HG02798 (cell line): ENCODE data around the gene RNASE1.

Source experiments
- ATAC-seq: cut with Tn5 transposase; IDR thresholded peaks from one replicate; pipeline ENCODE4 v1.9.1; 2021; ENCODE audit warnings: mild to moderate bottlenecking; ENCODE audit not compliant: unreplicated experiment, poor library complexity

RNASE1 gene

DNA sequence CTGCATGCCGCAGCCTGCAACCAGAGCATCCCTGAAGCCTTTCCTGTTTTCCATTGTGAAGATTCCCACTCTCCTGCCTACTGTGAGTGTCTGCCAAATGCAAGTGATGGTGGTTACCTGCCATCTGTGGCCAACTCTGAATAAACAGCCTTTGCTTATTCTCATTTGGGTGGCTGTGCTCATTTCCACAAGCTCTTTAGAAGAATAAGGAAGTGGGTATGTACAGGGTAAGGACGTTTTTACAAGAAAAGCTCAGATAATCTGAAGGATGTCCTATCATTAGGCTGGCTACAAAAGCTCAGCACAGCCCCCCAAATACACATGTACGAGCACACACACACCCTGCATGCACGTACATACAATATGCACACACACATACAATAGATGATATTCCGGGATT, 7.3 kb upstream of the RNASE1 start:
- no peak for ATAC-seq

DNA sequence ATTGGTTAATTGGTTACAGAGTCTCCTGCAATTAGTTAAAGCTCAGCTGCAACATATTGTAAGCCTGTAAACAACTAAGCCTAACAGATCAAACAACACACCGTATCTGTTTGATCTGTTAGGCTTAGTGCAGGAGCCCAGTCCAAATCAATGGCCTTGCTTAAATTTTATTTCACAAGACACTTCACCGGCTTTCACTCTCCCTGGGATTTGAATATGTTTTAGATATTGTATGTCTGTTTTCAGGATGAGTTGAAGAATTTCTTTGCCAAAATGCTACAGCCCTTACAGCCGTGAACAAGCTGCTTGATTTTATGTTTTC, 5.5 kb upstream of the RNASE1 start:
- ATAC-seq: no peak

DNA sequence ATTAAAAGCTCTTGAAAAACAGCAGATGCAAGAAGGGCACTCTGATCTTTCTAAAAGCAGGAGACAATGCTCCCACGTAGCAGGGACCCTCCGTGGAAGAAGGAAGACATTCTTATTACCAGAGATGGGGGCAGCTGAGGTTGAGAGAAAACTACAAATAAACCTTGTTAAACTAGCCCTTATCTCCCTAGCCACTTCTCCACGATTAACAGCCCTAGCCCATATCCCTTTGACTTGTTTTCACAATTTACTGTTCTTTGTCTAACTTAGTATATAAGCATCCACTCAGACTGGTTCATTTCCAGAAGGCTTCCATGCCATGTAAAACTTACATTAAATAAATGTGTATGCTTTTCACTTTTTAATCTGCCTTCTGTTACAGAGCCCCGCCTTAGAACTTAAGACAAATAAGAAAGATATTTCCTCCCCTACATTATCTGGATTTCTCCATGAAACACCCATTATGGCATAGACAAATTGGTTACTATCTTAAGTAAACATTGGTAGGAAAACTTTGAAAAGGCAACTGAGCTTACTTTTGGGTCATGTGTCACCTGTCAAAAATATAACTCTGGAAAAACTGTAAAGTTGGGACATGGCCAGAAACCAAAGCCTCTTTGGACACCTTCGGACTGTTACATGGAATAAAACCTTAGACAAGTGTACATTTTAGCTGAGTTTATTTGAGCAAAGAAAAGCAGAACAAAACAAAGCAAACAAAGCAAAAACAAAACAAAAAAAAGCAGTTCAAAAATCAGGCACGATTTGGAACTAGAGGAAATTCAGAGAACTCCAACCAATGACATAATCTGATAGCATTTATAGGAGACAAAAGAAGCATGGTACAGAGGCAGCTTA, 4.9 kb upstream of the RNASE1 start:
- no peak for ATAC-seq

DNA sequence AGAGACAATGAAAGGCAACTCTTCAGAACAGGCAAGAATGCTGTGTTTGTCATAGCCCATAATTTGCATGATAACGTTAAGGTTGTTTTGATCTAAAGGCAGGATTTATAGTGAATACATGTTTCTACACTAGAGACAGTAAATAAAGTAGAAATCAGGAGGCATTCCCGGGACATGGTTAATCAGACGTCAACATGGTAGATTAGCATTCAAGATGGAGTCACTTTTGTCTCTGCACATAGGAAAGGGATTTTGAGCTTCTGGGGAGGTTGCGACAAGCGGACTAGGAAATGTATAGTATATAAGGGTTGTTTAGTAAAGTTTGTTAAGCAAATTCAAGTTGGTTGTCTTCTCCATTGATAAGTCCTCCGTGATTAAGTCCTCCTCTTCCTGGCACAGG, 2.8 kb upstream of the RNASE1 start:
- ATAC-seq: no peak

DNA sequence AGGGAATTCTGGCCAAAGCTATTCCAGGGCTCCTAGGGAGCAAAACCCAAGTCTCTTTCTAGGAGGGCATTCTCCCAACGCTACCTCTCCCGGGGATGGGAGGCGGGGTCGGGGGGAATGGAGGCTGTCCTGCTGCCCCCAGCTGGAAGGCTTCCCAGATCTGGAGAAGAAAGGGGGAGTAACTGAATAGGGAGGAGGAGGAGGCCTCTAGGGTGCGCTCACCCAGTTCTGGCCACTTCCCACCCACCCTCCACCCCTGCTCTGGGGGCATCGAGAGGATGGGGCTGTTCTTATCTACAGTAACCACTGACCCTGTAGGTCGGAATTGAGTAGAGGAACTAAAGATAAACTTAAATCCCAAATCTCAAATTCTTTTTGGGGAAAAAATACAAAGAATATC, 579 bp upstream of the RNASE1 start:
- no peak for ATAC-seq

DNA sequence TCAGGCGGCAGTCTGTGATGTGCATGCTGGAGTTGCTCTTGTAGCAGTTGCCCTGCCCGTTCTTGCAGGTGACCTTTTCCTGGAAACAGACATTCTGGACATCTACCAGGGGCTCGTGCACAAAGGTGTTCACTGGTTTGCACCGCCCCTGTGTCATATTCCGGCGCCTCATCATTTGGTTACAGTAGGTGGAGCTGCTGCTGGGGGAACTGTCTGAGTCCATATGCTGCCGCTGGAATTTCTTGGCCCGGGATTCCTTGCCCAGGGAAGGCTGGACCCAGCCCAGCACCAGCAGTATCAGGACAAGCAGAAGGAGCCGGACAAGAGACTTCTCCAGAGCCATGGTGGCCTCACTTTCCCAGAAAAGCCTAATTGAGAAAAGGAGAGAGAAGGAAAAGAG, 918 bp downstream of the RNASE1 start:
- no peak for ATAC-seq

DNA sequence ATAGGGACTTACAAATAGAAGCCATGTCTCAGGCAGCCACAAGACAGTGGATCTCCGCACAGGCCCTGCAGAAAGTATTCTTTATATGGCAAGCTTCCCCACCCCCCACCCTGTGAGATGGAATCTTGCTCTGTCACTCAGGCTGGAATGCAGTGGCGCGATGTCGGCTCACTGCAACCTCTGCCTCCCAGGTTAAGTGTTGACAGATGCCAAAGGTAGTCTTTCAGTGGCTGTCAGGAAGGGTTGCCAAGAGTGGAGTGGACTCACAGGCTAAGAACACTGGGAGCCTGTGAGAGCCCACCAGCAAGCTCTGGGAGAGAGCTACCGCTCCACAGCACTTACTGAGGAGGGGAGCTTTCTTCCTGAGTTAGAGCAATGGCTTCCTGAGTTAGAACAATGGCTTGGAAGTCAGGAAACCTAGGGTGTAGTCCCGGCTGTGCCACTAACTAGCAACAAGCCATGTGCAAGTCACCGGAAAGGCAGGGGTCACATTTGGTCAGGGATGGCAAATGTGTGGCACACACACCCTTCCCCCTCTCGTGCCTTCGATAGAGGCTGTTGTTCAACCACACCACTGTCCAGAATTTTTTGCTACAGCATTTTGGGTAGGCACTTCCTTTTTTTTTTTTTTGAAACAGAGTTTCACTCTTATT, 2.6 kb downstream of the RNASE1 start:
- no peak for ATAC-seq

DNA sequence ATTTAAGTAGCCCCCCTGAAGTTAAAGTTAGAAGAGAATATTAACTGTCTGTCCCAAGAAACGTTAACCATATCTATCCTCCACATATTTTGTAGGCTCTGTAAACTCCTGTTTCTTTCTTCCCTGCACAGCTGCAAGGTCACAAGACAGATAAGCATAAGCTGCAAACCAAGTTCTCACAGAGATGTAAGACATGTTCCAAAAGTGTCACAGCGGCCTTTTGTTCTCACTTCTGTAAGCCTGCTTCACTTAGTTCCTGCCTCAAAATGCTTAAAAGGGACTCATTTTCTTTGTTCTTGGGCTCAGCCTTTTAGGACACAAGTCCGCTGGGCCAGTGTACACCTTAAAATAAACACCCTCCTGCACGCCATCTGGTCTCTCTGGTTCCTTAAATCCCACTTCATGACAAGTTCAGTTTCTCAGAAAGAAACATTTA, 3.2 kb downstream of the RNASE1 start:
- ATAC-seq: no peak

DNA sequence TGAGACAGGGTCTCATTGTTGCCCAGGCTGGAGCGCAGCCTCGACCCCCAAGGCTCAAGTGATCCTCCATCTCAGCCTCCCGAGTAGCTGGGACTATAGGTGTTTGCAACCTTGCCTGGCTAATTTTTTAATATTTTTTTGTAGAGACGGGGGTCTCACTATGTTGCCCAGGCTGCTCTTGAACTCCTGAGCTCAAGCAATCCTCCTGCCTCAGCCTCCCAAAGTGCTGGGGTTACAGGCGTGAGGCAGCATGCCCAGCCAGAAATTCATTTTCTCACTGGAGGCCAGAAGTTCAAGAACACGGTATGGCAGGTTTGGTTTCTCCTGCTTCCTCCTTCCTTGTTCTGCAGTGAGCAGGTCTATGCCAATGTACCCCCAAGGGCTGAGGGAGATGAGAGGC, 3.7 kb downstream of the RNASE1 start:
- ATAC-seq: no peak

DNA sequence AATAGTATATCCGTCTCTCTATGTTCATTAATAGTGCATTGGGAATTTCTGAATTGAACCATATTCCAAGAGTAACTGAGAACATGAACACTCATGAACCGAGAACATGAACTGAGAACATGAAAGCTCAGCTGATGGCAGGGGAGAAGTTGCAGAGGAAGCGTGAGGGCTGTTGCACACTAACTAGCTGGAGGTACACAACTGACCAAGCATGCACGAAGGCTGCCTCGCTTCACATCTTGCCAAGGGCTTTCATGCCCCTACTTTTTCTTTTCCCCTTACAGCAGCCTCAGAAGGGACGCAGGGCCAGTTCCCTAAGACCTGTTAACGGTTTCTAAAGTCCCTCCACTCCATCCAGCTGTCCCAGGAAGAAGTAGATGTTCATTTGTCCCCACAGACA, 4.3 kb downstream of the RNASE1 start:
- no peak for ATAC-seq

DNA sequence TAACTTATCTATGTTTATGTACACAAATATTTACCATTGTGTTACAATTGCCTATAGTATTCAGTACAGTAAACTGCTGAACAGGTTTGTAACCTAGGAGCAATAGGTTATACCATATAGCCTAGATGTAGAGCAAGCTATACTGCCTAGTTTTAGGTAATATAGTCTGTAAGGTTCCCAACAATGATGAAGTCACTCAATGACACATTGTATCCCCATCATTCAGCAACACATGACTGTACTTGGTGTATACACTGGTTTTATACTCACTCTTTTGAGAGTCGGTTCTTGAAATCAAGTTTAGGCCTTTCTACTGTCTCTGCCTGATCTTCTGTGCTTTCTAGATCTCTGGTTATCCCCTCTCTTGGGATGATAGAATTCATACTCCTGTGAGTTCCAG, 5.5 kb downstream of the RNASE1 start:
- no peak for ATAC-seq

DNA sequence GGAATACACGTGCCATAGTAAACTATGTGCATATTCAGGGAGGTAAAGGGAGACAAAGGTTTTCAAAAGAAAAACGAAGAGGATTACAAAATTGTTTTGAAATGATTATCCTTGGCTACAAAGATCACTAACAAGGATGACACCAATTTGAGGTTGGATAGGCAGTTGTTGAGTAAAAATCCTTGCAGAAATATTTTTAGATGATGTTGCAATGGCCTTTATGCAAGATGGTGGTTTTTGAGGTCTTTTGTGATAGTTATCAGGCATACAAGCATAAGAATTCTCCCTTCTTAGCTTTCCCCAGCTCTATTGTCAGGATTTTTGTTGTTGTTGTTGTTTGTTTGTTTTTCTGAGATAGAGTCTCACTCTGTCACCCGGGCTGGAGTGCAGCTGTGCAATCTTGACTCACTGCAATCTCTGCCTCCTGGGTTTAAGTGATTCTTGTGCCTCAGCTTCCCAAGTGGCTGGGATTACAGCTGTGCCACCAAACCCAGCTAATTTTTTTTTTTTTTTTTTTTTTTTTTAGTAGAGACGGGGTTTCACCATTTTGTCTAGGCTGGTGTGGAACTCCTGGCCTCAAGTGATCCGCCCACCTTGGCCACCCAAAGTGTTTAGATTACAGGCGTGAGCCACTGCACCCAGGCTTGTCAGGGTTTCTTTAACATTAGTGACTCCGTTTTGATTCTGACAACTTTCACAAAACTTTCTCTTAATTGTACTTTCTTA, 7.8 kb downstream of the RNASE1 start:
- no peak for ATAC-seq

DNA sequence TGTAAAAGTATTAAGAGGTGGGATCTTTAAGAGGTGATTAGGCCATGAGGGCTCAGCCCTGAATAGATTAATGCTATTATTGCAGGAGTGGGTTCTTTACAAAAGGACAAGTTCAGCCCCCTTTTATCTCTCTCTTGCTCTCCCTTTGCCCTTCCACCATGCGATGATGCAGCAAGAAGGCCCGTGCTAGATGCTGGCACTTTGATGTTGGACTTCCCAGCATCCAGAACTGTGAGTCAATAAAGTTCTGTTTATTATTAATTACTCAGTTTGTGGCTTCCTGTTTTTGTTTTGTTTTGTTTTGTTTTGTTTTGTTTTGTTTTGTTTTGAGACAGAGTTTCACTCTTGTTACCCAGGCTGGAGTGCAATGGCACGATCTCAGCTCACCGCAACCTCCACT, 10.1 kb downstream of the RNASE1 start:
- ATAC-seq: no peak

DNA sequence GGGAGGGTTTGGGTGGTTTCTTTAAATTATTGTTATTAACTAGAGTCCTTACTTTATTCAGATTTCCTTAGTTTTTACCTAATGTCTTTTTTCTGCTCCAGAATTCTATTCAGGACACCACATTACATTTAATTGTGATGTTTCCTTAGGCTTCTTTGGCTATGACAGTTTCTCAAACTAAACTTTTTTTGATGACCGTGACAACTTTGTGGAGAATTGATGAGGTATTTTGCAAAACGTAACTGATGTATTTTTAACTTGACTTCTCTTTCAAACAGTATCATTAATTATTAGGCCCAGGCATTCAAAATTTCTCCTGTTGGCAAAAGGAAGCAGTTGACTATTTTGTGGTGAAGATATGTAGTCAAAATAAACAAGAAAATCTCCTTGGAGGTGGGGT, 11.0 kb downstream of the RNASE1 start:
- ATAC-seq: no peak

DNA sequence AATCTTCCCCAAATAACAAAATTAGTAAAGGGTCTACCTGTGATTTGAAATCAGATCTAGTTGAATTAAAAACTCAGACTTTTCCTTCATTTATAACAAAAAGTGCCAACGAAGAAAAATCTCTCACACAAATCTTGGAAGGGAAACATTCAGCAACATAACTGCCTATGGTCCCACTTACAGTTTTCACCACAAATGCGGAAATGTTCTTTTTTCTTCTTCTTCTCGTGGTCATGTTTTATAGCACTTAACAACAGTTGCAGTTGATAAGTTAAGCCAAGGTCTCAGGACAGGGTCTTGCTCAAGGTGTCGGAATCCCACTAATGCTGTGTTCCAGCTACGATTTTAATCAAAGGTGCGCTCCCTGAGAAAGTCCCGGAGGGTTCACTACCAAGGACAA, 11.5 kb downstream of the RNASE1 start:
- no peak for ATAC-seq

DNA sequence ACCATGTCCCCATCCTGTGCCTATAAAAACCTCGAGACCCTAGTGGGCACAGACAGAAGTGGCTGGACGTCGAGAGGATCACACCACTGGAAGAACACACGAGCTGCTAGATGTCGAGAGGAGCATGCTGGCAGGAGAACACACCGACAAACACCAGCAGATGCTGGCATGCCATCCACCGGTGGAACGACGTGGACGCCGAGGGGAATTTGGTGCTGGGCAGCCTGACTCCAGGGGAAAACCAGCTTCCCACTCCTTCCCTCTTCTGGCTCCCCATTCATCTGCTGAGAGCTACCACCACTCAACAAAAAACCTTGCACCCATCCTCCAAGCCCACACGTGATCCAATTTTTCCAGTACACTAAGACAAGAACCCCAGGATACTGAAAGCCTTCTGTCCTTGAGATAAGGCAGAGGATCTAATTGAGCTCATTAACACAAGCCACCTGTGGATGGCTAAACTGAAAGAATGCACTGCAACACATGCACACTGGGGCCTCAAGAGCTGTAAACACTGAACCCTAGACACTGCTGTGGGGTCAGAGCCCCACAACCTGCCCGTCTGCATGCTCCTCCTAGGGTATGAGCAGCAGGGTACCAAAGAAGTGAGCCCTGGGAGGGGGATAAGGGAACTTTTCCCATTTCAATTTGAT, 12.1 kb downstream of the RNASE1 start:
- ATAC-seq: no peak

DNA sequence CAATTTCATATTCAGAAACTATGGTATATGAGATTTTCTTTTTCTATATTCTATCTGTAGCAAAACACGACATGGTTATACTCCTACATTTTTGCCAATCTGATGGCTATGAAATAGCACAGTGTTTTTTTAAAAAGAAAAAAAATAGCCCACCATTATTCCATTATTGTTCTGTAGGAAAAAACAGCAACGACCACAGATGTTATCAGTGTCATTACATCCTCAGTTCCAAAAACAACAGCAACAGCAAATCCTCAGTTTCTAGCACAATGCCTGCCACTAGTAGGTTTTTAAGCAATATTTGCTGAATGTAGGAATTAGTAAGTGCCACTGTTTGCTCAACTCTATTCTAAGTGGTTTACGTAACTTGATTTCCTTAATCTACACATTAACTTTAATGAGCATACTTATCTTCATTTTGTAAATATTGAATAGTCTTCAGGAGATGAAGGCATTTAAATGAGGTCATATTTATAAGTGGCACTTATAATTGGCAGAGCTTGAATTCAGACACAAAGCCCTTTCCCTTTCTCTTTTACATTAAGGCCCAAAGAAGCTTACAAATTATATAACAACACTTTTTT, 13.3 kb downstream of the RNASE1 start:
- no peak for ATAC-seq

DNA sequence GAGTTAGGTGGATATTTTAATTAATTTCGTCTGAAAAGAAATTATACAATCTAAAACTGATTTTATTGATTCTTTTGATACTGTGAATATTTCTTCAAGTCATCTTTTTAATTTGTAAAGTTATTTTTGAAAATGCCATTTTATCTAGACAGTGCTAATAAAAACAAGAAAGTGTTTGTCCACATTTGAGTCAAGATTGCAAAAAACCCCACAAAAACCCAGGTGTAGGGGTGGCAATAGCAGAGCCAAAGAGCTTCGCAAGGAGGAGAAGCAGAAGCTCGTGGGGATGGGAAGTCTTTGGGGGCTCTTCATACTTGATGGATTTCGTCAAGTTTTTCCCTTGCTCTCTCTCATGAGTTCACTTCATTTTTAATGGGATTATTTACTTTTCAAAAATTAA, 15.6 kb downstream of the RNASE1 start:
- ATAC-seq: no peak

DNA sequence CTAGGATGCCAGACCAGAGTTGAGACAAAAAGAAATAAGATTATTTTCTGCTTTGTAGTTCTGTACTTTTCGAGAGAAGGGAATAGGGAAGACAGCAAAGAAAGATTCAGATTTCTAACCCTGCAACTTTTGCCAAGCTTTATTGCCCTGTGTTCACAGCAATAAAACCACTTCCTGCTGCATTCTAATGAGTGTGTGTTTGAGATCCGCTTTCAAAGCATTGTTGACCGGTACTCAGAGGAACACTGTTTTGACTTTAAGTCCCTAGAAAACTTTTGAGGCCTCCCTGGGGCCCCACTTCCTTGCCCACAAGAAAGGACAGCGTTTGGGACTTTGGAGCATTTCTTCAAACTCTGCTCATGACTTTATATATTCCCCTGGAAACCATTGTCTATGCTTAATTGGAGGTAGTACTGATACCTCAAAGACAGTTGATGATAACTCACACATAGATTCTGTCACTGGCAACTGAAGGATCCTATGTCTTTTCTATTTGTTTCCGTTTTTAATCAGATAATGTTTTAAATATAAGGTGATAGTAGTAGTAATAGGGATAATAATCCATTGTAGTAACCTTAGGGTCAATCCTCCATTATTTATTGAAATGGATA, 20.3 kb downstream of the RNASE1 start:
- peak; percentile 49 for ATAC-seq

DNA sequence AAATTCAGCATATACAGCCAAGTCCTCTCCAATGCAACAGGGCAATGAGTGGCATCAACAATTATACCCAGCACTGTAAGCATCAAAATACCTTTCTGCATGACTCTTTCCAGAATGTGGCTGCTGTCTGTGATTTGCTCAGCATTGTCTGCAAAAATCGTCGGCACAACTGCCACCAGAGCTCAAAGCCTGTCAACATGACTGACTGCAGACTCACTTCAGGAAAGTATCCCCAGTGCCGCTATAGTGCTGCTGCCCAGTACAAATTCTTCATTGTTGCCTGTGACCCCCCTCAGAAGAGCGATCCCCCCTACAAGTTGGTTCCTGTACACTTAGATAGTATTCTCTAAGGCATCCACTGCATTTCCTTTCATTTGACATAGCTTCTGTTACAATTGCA, 20.8 kb downstream of the RNASE1 start:
- ATAC-seq: no peak
